SHP77 (cell line): Measurements from ENCODE around the gene IL36B.
"Not testable (repeated sequence)": the region's sequence is repeated elsewhere in the genome, so short reads cannot be mapped to it uniquely, and the experiment has no call there.

ENCODE experiments used
- DNase-seq, 2 experiments: peaks; one replicate each; lab custom pipeline; 2025; lab: John Stamatoyannopoulos, UW

The IL36B gene

DNA sequence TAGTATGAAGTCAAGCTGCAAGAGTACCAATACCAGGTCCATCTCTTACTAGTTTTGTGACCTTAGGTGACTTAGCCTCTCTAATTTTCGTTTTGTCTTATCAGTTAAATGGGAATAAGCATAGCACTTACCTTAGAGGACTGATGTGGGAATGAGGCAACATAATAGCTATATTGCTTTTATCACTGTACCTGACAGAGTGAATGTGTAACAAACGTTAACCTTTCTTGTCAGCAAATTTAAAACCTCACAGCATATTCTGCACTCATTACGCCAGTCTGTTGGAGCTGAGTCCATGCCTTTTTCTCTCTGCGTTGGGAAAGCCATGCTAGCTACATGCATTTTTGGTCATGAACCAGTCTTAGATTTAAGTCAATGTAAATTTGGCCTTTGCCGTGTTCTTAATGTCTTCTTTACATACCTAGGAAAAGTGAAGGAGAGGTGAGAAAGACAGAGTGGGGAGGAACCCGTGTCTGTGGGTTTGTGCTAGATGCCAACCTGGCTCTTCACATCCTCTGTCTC is at the start of gene IL36B:
Gene IL36B, minus strand, starts transcription at position 472 of the 522 bp plus-strand sequence.
- no peak for DNase-seq

DNA sequence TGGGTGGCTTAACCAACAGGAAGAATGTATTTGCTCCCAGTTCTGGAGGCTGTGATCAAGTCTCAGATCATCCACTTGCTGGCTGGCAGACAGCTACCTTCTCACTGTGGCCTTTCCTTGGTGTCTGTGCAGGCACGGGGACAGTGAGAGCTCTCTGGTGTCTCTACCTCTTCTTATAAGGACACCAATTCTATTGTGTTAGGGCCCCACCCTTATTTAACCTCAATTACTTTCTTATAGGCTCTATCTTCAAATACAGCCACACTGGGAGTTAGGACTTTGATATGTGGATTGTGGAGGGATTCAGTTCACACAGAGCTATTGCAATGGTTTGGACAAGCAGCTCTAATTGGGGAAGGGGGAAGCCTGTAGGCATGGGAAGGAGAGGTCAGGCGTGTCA is 49.5 kb upstream of the IL36B start:
- DNase-seq = no peak

DNA sequence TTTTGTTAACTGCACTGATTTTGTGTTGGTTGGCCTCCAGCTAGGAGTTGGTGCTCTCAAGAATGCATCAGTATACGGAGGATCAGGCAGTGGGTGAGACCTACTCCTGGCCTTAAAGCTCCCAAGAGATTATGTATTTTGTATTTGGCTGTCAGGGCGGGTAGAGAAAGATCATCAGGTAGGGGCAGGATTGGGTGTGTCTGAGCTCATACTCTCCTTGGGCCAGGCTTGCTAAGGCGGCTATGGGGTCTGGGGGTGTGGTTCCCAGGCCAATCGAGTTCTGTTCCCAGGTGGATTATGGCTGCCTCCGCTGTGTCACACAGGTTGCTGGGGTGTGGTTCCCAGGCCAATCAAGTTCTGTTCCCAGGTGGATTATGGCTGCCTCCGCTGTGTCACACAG is 45.9 kb upstream of the IL36B start:
- DNase-seq = no peak

- DNase-seq = no peak
These were observed 45.4 kb upstream of the IL36B start for GRCh38 chr2:113098041-113098440.

- not testable (repeated sequence) for DNase-seq
These were observed 44.4 kb upstream of the IL36B start for GRCh38 chr2:113096842-113097618.

DNA sequence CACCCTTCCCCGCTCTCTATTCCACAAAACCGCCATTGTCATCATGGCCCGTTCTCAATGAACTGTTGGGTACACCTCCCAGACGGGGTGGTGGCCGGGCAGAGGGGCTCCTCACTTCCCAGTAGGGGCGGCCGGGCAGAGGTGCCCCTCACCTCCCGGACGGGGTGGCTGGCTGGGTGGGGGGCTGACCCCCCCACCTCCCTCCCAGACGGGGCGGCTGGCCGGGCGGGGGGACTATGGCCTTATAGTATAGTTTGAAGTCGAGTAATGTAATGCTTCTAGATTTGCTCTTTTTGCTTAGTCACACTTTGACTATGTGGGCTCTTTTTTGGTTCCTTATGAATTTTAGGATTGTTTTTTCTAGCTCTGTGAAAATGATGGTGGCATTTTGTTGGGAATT is 43.6 kb upstream of the IL36B start:
- DNase-seq = not testable (repeated sequence)

GRCh38 chr2:113093613-113093977 is 40.9 kb upstream of the IL36B start:
- no peak for DNase-seq

GRCh38 chr2:113092864-113093612 is 40.4 kb upstream of the IL36B start:
- DNase-seq = no peak

DNA sequence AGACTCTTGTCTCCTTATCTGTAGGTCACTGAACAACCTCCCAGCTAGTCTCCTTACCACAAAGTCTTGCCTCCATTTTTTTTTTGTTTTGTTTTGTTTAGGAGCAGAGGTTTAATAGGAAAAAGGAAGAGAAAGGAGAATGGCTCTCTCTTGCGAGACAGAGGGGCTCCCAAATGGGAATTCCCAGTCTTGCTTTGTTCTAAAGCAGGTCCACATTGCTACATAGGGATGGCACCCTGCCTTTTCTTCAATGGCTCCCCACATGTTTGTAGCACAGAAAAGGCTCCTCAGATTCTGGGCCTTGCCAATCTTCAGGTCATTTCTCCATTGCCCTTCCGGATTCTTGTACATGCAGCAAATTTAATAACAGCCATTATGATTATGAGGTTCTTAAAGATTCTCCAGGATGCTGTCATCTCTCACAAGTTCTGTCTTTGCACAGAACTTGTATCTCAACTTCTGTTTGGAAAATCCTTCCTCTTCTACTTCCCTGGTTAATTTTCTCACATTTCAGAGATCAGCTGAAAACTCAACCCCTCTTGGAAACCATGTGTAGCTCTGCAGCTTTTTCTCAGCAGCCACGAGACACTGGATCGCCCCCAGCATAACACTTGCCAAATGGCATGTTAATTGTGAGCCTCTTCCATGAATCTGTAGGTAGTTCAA is 38.7 kb upstream of the IL36B start:
- DNase-seq = no peak

DNA sequence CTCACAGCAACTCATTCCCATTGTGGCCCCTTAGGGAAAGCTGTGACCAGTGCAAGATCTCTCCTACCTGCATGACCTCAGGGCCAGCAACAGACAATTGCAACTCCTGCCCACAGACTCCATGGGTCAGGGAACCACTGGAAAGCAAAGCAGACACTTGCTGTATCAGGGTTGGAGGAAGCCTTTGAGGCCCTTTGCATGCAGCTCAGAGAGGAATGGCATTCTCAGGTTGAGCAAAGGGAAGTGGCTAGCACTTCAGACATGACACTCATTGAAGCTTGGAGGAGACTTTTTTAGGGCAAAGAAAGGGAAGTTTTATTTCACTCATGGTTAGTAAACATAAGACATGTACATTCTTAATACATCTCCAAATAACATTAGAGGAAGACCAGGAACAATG is 37.2 kb upstream of the IL36B start:
- no peak for DNase-seq

GRCh38 chr2:113088213-113088992 is 35.7 kb upstream of the IL36B start:
- no peak for DNase-seq

DNA sequence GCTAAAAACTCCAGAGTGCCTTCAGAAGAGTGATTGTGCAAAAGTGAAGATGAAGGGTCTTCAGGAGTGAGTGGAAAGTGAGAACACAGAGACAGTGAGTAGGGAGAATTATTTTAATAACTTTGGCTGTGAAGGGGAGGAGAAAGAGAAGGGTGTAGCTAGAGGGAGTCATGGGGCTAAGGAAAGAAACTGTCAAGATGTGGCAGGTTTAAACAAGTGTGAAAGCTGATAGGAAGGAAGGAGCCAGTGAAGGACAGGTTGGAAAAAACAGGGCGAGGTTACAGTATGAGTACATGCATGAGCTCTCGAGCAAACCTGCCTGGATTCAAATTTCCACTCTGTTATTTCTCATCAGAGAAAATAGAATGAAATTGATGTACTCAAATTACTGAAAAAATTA is 32.9 kb upstream of the IL36B start:
- DNase-seq = no peak

DNA sequence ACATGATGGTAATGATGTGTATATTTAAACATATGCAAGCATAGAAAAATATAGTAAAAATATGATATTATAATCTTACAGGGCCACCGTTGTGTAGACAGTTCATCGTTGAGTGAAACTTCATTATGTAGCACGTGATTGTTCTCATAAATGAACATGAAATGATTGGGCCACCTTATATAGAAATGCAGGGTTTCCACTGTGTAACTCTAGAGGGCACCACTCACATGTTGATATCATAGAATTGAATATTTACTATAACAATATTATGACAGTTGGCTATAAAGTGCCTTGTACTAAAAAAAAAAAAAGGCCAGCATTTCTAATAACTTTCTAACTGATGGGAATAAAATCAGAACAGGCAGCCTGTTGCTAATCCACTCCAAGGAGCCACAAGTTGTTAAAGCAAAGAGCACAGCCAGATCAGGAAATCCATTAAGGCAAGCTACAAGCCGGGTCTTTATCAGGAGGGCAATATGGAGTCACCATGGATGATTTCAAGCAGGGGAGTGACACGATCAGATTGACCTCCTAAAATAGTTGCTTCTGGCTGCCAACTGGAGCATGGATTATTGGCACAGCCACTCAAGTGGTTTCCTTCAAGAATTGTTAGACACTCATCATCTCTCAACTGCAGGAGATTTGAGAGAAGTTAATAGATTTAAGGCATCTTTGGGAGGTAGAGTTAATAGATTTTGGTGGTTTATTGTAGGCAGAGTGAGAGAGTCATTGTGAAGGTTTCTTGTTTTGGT is 31.8 kb upstream of the IL36B start:
- DNase-seq = no peak

DNA sequence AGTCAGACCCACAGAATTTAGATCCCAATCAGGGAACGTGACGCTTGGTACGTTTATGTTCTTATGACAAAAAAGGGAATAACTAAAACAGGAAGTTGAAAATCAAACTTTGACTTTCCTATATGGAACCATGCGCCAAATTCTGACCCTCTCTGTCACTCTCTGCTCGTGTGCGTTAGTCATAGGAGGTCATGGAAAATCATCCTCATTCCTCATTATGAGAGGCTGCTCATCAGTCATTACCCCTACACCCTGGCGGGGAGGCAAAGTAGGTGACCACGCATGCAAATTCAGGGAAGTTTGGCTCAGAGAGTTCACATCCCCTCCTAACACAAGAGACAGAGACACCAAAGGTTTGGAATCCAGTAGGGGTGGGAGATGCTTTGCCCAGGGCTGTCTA is 30.6 kb upstream of the IL36B start:
- DNase-seq = no peak

DNA sequence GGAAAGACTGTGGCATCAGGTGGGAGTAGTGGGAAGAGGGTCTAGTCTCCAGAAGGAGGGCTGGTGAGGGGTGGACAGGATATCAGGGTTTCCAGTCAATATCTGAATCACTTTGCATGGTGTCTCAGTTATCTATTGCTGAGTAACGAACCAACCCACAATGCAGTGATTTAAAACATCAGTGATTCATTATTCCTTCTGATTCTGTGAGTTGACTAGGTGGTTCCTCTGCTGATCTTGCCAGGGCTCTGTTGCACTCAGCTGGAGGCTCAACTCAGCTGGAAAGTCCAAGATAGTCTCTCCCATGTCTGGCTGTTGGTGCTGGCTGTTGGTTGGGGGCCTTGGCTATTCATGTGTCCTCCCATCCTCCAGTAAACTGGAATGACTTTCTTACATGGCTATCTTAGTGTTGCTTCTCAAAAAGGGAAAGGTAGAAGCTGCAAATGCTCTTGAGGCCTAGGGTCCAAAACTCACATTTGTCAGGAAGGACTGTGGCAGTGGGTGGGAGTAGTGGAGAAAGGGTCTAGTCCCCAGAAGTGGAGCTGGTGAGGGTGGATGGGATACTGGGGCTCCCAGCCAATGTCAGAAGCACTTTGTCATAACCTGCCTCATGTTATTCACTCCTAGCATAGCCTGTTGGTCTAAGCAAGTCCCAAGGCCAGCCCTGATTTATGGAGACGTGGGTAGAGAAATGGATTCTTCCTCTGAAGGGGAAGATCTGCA is 29.0 kb upstream of the IL36B start:
- no peak for DNase-seq

DNA sequence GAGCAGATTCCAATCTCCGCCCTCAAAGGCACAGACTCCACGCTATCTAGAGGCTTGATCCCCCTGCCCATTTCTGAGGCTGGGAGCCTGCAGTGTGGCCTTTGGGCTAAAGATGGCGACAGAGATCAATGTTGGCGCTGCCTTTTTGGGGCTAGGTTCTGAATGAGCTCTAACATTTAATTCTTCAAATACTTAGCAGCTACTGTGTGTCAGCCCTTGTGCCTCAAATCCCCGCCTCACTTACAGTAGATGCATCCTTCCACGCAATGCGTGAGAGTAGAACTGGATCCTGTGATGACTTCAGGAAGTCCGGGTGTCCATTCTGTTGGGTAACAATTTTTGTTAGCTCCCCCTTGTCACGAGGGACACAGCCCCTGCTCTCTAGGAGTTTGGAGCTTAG is 27.5 kb upstream of the IL36B start:
- peak in 1 of 2 experiments; percentile 16 for DNase-seq

GRCh38 chr2:113079131-113079530 is 26.5 kb upstream of the IL36B start:
- DNase-seq = no peak

DNA sequence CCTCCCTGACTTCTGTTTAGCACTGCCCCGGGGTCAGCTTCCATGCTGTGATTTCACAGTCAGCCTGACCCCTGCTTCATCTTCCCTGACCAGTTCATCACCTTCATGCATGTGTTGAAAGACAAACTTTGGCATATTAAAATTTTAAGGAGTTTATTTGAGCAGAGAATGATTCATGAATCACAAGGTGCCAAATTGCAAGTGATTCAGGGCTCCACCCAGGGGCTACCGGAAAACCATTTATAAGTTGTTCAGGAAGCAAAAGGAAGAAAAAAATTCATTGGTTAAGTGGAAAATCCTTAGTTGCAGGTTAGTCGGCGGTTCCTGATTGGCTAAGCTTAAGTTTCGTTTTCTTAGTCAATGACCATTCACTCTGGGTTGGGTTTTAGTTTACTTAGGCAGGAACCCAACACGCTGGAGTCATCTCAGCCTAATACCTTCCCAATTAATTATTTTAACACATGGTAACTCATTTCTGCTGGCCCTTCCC is 25.7 kb upstream of the IL36B start:
- DNase-seq = no peak

DNA sequence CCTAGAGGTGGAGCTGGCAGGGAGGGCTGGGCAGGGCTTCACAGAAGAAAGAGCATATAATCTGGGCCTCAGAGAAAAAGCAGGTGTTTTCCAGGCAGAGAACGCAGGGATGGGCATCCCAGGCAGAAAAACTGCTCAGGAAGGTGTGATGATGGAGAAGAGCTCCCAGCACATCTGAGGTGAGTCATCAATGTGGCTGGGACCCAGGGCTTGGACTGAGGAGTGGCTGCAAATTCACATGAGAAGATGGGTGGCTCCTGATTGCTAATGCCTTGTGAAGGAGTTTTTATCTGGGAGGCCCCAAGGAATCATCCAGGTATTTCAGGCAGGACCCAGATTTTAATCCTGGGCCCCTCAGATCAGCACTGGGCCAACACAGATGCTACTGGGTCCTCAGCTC is 25.3 kb upstream of the IL36B start:
- DNase-seq = no peak

- DNase-seq = no peak
These were observed 24.4 kb upstream of the IL36B start for GRCh38 chr2:113076954-113077669.
